Activated T-helper 2 cell treated with anti-CD3 and anti-CD28 coated beads, Interferon-gamma antibody, Interleukin-2, Interleukin-4, amounts not matched to agents 10 μg/mL and 5 μg/mL and 100 μg/mL, durations not matched to agents 14 hours and 24 hours and 36 hours (primary cell): ENCODE data around the gene AUNIP. TPM values are rescaled to one million over a fixed set of nuclear protein-coding genes. Genes with fewer than 3 reads are reported as not detected.

ENCODE experiments used
- DNase-seq: peaks from one replicate; pipeline ENCODE4 v3.0.0; 2021; ENCODE audit warnings: low spot score
- H3K27ac Mint-ChIP-seq: one replicate; pipeline ENCODE4 v1.8.0; 2021; ENCODE audit warnings: mixed read lengths
- H3K27me3 Mint-ChIP-seq: one replicate; pipeline ENCODE4 v1.8.0; 2021; ENCODE audit warnings: low read depth, mixed read lengths
- H3K36me3 Mint-ChIP-seq: one replicate; pipeline ENCODE4 v1.8.0; 2021; ENCODE audit warnings: low read depth, mixed read lengths
- H3K4me1 Mint-ChIP-seq: one replicate; pipeline ENCODE4 v1.8.0; 2021; ENCODE audit warnings: low read depth, mixed read lengths
- H3K4me3 Mint-ChIP-seq: one replicate; pipeline ENCODE4 v1.8.0; 2021; ENCODE audit warnings: low read depth, mild to moderate bottlenecking, moderate library complexity, mixed read lengths
- H3K9me3 Mint-ChIP-seq: one replicate; pipeline ENCODE4 v1.8.0; 2021; ENCODE audit warnings: mixed read lengths
- intact Hi-C: fragments of 100-400 bp; cut with micrococcal nuclease; formaldehyde crosslinking; loops from one replicate; pipeline ENCODE4 v1.15.1; 2023
- total RNA-seq: library from RNA; stranded (reverse); gene quantifications from 2 replicates; pipeline ENCODE4 v1.2.3, GENCODE V29; 2022

The AUNIP gene
- total RNA-seq, 1 donor from 2014 or later, result 10.9 TPM

- intact Hi-C loops, result no loop called here
- no peaks in the 10 kb centered on the region for H3K27me3 Mint-ChIP-seq
- no peak for DNase-seq
- no peaks in the 10 kb centered on the region for H3K9me3 Mint-ChIP-seq
- peaks cover 7% of the 10 kb centered on the region for H3K4me1 Mint-ChIP-seq
- no peak overlapping the region for H3K4me3 Mint-ChIP-seq
- no peak overlapping the region for H3K27ac Mint-ChIP-seq
- H3K36me3 Mint-ChIP-seq, result peaks cover 49% of the 10 kb centered on the region
Observed at GRCh38 chr1:25826571-25826970, 32.7 kb downstream of the AUNIP start.

GRCh38 chr1:25825605-25826004 lies 33.7 kb downstream of the AUNIP start:
- Mint-ChIP-seq H3K27ac (no peak overlapping the region), H3K4me3 (no peak overlapping the region), H3K9me3 (no peaks in the 10 kb centered on the region), H3K27me3 (no peaks in the 10 kb centered on the region), H3K4me1 (peaks cover 17% of the 10 kb centered on the region), H3K36me3 (peaks cover 44% of the 10 kb centered on the region)
- DNase-seq, result no peak
- intact Hi-C loops, result no loop called here

GRCh38 chr1:25821630-25822091 lies 37.6 kb downstream of the AUNIP start:
- DNase-seq, result no peak
- peak overlapping the region; percentile 91 for H3K4me3 Mint-ChIP-seq
- H3K4me1 Mint-ChIP-seq, result peaks cover 26% of the 10 kb centered on the region
- no peaks in the 10 kb centered on the region for H3K9me3 Mint-ChIP-seq
- peaks cover 16% of the 10 kb centered on the region for H3K36me3 Mint-ChIP-seq
- H3K27me3 Mint-ChIP-seq, result no peaks in the 10 kb centered on the region
- intact Hi-C loops, result loop anchor here (2.0 kb wide), 1 partner anchor 53 kb away; the partner anchor contains the start of gene PAQR7
- H3K27ac Mint-ChIP-seq, result peak overlapping the region; percentile 33

- peaks cover 13% of the 10 kb centered on the region for H3K36me3 Mint-ChIP-seq
- H3K9me3 Mint-ChIP-seq, result no peaks in the 10 kb centered on the region
- H3K27me3 Mint-ChIP-seq, result no peaks in the 10 kb centered on the region
- no peak for DNase-seq
- intact Hi-C loops, result loop anchor here (2.0 kb wide), 1 partner anchor 54 kb away; the partner anchor contains the start of gene PAQR7
- H3K4me3 Mint-ChIP-seq, result peak overlapping the region; percentile 91
- peak overlapping the region; percentile 82 for H3K27ac Mint-ChIP-seq
- peaks cover 26% of the 10 kb centered on the region for H3K4me1 Mint-ChIP-seq
Observed at GRCh38 chr1:25821112-25821476, 38.2 kb downstream of the AUNIP start.

- peaks cover 26% of the 10 kb centered on the region for H3K4me1 Mint-ChIP-seq
- intact Hi-C loops, result loop anchor here (1.0 to 2.0 kb wide), 2 partner anchors 54 to 178 kb away; partner anchors contain the start of genes PAFAH2 and PAQR7
- no peaks in the 10 kb centered on the region for H3K9me3 Mint-ChIP-seq
- peaks cover 9% of the 10 kb centered on the region for H3K36me3 Mint-ChIP-seq
- H3K27ac Mint-ChIP-seq, result peak overlapping the region; percentile 90
- DNase-seq, result peak; percentile 72
- no peaks in the 10 kb centered on the region for H3K27me3 Mint-ChIP-seq
- H3K4me3 Mint-ChIP-seq, result peak overlapping the region; percentile 97
Observed at GRCh38 chr1:25820247-25821111, 38.8 kb downstream of the AUNIP start.

GRCh38 chr1:25819491-25820246 lies 39.6 kb downstream of the AUNIP start, which contains the start of gene MTFR1L:
Gene MTFR1L (plus strand): TSS chr1:25819954. CDS start chr1:25823105, 3,151 bp downstream.
- peaks cover 26% of the 10 kb centered on the region for H3K4me1 Mint-ChIP-seq

GRCh38 chr1:25818569-25818968 lies 40.7 kb downstream of the AUNIP start:
- H3K9me3 Mint-ChIP-seq, result no peaks in the 10 kb centered on the region

More at GRCh38 chr1:25819491-25820246, 39.6 kb downstream of the AUNIP start, which contains the start of gene MTFR1L:
- Mint-ChIP-seq H3K9me3 (no peaks in the 10 kb centered on the region), H3K4me3 (peak within 1 kb of the TSS; percentile 97), H3K27me3 (no peaks in the 10 kb centered on the region), H3K27ac (peak within 1 kb of the TSS; percentile 90), H3K36me3 (peaks cover 9% of the 10 kb centered on the region)
- DNase-seq, result peak; percentile 92
- intact Hi-C loops, result loop anchor here (1.0 to 10.0 kb wide), 3 partner anchors 55 to 295 kb away; partner anchors contain the start of genes PAFAH2 and PAQR7

GRCh38 chr1:25817840-25818501 lies 41.3 kb downstream of the AUNIP start:
- Mint-ChIP-seq H3K9me3 (no peaks in the 10 kb centered on the region), H3K27ac (peak overlapping the region; percentile 21), H3K36me3 (peaks cover 9% of the 10 kb centered on the region), H3K27me3 (no peaks in the 10 kb centered on the region), H3K4me1 (peaks cover 26% of the 10 kb centered on the region), H3K4me3 (peak overlapping the region; percentile 97)
- no peak for DNase-seq
- intact Hi-C loops, result loop anchor here (10.0 kb wide), 1 partner anchor 293 kb away; no protein-coding TSS in a partner anchor

More at GRCh38 chr1:25818569-25818968, 40.7 kb downstream of the AUNIP start:
- intact Hi-C loops, result loop anchor here (10.0 kb wide), 1 partner anchor 294 kb away; no protein-coding TSS in a partner anchor
- peak overlapping the region; percentile 21 for H3K27ac Mint-ChIP-seq
- no peak for DNase-seq
- H3K4me3 Mint-ChIP-seq, result peak overlapping the region; percentile 97
- peaks cover 9% of the 10 kb centered on the region for H3K36me3 Mint-ChIP-seq
- H3K4me1 Mint-ChIP-seq, result peaks cover 26% of the 10 kb centered on the region
- H3K27me3 Mint-ChIP-seq, result no peaks in the 10 kb centered on the region

GRCh38 chr1:25816112-25816718 lies 43.0 kb downstream of the AUNIP start:
- Mint-ChIP-seq H3K4me3 (no peak overlapping the region), H3K9me3 (no peaks in the 10 kb centered on the region), H3K36me3 (peaks cover 6% of the 10 kb centered on the region), H3K4me1 (peaks cover 15% of the 10 kb centered on the region), H3K27me3 (no peaks in the 10 kb centered on the region), H3K27ac (no peak overlapping the region)
- DNase-seq, result no peak
- intact Hi-C loops, result loop anchor here (10.0 kb wide), 1 partner anchor 291 kb away; no protein-coding TSS in a partner anchor

- H3K9me3 Mint-ChIP-seq, result no peaks in the 10 kb centered on the region
- no peak overlapping the region for H3K27ac Mint-ChIP-seq
- H3K4me3 Mint-ChIP-seq, result no peak overlapping the region
- H3K27me3 Mint-ChIP-seq, result no peaks in the 10 kb centered on the region
- no peaks in the 10 kb centered on the region for H3K36me3 Mint-ChIP-seq
- peaks cover 12% of the 10 kb centered on the region for H3K4me1 Mint-ChIP-seq
- intact Hi-C loops, result loop anchor here (10.0 kb wide), 1 partner anchor 291 kb away; no protein-coding TSS in a partner anchor
- no peak for DNase-seq
Observed at GRCh38 chr1:25815208-25816111, 43.8 kb downstream of the AUNIP start.

GRCh38 chr1:25814549-25815087 lies 44.6 kb downstream of the AUNIP start:
- H3K27me3 Mint-ChIP-seq, result no peaks in the 10 kb centered on the region
- intact Hi-C loops, result loop anchor here (10.0 kb wide), 1 partner anchor 290 kb away; no protein-coding TSS in a partner anchor
- no peak overlapping the region for H3K27ac Mint-ChIP-seq

More at GRCh38 chr1:25814549-25815087, 44.6 kb downstream of the AUNIP start:
- no peak for DNase-seq
- Mint-ChIP-seq H3K4me1 (peaks cover 12% of the 10 kb centered on the region), H3K9me3 (no peaks in the 10 kb centered on the region), H3K36me3 (no peaks in the 10 kb centered on the region), H3K4me3 (no peak overlapping the region)
